ENCODE results near the gene CPA1.
"Not testable (repeated sequence)": the region's sequence is repeated elsewhere in the genome, so short reads cannot be mapped to it uniquely, and the experiment has no call there.

CPA1 gene

GRCh38 chr7:130372402-130373165, 7.7 kb upstream of the CPA1 start:
- no peak for DNase-seq (ENCODE audit: low read depth in 2 of 2)

GRCh38 chr7:130374507-130374906, 5.8 kb upstream of the CPA1 start:
- DNase-seq (ENCODE audit: low read depth in 2 of 2): no peak

DNA sequence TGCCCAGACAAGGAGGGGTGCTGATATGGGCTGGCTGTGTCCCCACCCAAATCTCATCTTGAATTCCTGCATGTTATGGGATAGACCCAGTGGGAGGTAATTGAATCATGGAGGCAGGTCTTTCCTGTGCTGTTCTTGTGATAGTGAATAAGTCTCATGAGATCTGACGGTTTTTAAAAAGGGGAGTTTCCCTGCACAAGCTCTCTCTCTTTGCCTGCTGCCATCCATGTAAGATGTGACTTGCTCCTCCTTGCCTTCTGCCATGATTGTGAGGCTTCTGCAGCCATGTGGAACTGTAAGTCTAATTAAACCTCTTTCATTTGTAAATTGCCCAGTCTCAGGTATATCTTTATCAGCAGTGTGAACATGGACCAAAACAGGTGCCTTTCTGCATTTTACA, 3.8 kb upstream of the CPA1 start:
- not testable (repeated sequence) for DNase-seq (ENCODE audit: low read depth in 2 of 2)

DNA sequence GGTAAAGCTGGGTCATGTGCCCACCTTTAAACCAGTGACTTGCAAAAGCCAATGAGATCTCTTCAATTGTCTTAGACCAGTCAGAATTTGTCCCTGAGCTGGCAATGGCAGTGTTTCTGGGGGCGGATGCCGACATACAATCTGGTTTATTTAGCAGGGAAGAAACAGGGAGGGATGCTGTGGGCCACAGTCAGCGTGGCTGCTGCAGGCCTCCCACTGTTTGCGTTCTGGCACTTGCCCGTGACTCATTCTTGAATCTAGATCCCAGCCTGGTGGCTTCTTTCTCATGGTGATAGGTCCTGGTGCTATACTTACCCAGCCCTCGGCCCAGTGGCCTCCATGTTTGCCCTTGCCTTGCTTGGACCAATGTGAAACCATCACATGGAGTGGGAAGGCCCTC, 3.1 kb upstream of the CPA1 start:
- no peak for DNase-seq (ENCODE audit: low read depth in 2 of 2)

- DNase-seq (ENCODE audit: low read depth in 2 of 2): no peak
These were observed 1.3 kb upstream of the CPA1 start for GRCh38 chr7:130379019-130379418.

GRCh38 chr7:130379532-130379920, 768 bp upstream of the CPA1 start:
- DNase-seq (ENCODE audit: low read depth in 2 of 2): no peak

- DNase-seq (ENCODE audit: low read depth in 2 of 2): no peak
These were observed 664 bp downstream of the CPA1 start for GRCh38 chr7:130380861-130381455.

- DNase-seq (ENCODE audit: low read depth in 2 of 2): no peak
These were observed 1.4 kb downstream of the CPA1 start for GRCh38 chr7:130381468-130382312.

- no peak for DNase-seq (ENCODE audit: low read depth in 2 of 2)
These were observed 3.1 kb downstream of the CPA1 start for GRCh38 chr7:130383187-130383980.

DNA sequence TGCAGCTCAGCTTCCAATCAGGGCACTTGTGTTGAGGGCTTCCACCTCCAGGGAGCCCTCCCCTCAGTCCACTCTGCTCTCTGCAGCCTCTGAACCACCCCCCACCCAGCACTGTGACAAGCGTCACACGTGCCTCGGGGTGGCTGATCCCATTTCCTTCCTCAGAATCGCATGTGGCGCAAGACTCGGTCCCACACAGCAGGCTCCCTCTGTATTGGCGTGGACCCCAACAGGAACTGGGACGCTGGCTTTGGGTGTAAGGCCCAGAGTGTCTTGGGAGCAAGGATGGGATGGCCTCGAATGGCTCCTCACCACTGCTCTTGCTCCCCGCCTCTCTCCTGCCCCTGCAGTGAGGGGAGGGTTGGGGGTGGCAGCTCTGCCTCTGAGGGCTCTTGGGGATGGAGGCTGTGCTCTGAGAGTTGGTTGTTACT, 4.1 kb downstream of the CPA1 start:
- no peak for DNase-seq (ENCODE audit: low read depth in 2 of 2)

DNA sequence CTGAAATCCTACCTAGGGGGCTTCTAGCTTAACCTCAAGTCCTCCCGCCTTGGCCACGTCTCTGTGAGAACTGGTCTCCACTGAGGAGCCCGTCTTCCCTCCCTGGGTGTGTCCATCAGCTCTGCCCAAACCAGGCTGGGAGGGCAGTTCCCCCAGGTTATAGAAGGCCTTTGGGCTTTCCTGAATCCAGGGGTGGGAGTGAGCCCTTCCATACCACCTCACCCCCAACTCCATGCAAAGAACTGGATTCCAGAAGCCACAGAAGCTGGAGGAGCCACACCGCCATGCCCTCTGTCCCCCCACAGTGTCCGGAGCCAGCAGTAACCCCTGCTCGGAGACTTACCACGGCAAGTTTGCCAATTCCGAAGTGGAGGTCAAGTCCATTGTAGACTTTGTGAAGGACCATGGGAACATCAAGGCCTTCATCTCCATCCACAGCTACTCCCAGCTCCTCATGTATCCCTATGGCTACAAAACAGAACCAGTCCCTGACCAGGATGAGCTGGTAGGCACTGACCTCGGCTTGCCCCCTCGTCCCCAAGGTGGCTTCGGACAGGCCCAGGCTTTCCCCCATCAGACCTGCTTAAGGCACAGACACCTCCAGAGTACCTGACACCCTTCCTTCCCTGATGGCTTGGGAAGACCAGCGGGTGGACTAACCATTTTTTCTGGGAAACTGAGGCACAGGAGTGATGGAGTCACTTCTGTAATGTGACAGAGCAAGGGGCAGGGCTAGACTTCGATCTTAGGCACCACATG, 4.7 kb downstream of the CPA1 start:
- DNase-seq (ENCODE audit: low read depth in 2 of 2): no peak

GRCh38 chr7:130385600-130386066, 5.3 kb downstream of the CPA1 start:
- no peak for DNase-seq (ENCODE audit: low read depth in 2 of 2)

DNA sequence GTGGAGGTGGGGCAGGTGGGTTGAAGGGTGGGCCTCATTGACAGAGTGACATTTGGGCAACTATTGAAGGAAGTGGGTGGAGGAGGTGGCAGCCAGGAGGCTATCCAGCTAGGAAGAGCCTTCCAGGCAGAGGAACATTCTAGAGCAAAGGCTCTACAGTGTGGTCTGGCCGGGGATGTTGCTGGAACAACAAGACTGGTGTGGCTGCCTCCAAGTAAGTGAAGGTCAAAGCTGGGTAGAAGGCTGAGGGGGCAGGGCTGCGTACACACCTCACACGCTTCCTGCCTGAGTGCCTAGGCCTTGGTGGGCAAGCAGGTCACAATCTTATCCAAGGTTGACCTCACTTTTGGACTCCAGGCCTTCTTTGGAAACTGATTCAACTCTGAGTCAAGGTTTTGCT, 6.6 kb downstream of the CPA1 start:
- no peak for DNase-seq (ENCODE audit: low read depth in 2 of 2)

DNA sequence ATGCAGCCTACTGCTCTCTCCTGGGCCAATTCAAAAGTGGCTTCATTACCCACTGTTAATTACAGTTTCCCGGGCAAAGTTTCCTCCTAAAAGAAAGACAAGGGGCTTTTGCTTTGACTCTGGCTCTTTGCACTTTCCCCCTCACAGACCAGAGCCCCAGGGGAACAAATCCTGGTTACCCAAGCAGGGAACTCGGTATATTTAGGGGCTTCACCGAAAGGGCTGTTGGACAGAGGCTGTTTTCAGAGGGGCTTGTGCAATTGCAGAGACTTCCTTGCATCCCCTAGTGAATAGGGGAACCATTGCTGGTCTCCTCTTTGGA, 7.0 kb downstream of the CPA1 start:
- no peak for DNase-seq (ENCODE audit: low read depth in 2 of 2)

GRCh38 chr7:130387628-130388403, 7.5 kb downstream of the CPA1 start:
- no peak for DNase-seq (ENCODE audit: low read depth in 2 of 2)

GRCh38 chr7:130388671-130389070, 8.4 kb downstream of the CPA1 start:
- DNase-seq (ENCODE audit: low read depth in 2 of 2): no peak

DNA sequence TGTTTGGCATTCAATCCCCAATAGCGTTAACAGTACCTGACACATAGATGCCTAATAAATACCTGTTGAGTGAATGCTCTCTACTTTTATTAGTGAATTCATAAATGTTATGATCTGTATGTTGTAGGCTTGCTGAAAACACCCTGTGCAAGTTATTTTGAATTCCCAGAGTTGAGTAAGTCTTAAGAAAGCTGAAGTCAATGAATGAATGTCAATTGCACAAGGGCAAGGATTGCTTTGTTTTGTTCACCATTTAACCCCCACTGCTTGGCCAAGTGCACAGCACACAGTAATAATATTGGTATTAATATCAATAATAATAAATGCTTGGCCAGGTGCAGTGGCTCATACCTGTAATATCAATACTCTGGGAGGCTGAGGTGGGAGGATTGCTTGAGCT, 10.2 kb downstream of the CPA1 start:
- no peak for DNase-seq (ENCODE audit: low read depth in 2 of 2)

DNA sequence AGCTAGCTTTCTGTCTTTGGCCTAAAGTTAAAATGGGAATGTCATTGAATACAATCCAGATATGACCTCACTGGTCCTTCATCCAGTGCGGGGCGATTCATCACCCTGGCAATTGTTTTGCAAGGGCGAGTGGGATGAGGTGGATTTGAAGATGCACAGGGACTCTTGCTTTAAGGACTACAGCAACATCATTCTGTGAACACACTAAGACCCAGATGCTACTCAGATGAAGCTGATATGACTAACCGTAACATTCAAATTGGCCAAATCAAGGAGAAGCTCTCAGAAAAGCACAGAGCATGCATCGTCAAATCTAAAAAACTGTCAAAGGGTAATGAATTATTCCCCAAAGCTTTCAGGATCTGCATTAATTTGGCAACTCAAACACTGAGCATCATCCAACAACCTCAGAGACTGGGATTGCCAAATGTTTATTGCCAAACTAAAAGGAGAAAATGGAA, 12.8 kb downstream of the CPA1 start:
- no peak for DNase-seq (ENCODE audit: low read depth in 2 of 2)

- no peak for DNase-seq (ENCODE audit: low read depth in 2 of 2)
These were observed 13.6 kb downstream of the CPA1 start for GRCh38 chr7:130393841-130394411.
